Measurements from ENCODE around the gene ATP9B. TPM values are rescaled to one million over a fixed set of nuclear protein-coding genes. Genes with fewer than 3 reads are reported as not detected.

Gene ATP9B
- total and polyA plus RNA-seq, 4 donors = 7.1 to 31.4 (median 15.5) TPM

GRCh38 chr18:79315596-79315995, 246.4 kb downstream of the ATP9B start:
- peaks cover 3 to 16% (median 7%) of the 10 kb centered on the region in 4 donors for H3K36me3 ChIP-seq (ENCODE audit: control insufficient read depth in 4 of 4, insufficient read depth in 3 of 4, low read depth in 1 of 4, low read length in 3 of 4)
- no peak for DNase-seq (ENCODE audit: low spot score)
- TF ChIP-seq FOXA2 (IDR thresholded peaks at IDR 0.05) (no peak), SP1 (IDR thresholded peaks at IDR 0.05) (no peak), RXRA (IDR thresholded peaks at IDR 0.05) (no peak), RAD21 (IDR thresholded peaks at IDR 0.05) (no peak), CTCF (IDR thresholded peaks at IDR 0.05; ENCODE audit: low read depth, low read length, missing input control) (no peak), NR2F2 (IDR thresholded peaks at IDR 0.05) (no peak), GABPA (IDR thresholded peaks at IDR 0.05 in 1 of 2, conservative IDR thresholded peaks at IDR 0.05 in 1 of 2) (no peak), FOXA1 (IDR thresholded peaks at IDR 0.05) (no peak), JUND (IDR thresholded peaks at IDR 0.05) (no peak), HNF4G (IDR thresholded peaks at IDR 0.05) (no peak), YY1 (IDR thresholded peaks at IDR 0.05) (no peak), MAX (IDR thresholded peaks at IDR 0.05) (no peak), TAF1 (conservative IDR thresholded peaks at IDR 0.05) (no peak), HNF4A (conservative IDR thresholded peaks at IDR 0.05) (no peak)
- TF ChIP-seq, protein P1, sequence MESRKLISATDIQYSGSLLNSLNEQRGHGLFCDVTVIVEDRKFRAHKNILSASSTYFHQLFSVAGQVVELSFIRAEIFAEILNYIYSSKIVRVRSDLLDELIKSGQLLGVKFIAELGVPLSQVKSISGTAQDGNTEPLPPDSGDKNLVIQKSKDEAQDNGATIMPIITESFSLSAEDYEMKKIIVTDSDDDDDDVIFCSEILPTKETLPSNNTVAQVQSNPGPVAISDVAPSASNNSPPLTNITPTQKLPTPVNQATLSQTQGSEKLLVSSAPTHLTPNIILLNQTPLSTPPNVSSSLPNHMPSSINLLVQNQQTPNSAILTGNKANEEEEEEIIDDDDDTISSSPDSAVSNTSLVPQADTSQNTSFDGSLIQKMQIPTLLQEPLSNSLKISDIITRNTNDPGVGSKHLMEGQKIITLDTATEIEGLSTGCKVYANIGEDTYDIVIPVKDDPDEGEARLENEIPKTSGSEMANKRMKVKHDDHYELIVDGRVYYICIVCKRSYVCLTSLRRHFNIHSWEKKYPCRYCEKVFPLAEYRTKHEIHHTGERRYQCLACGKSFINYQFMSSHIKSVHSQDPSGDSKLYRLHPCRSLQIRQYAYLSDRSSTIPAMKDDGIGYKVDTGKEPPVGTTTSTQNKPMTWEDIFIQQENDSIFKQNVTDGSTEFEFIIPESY (IDR thresholded peaks at IDR 0.05) = no peak
- TF ChIP-seq, protein P2, sequence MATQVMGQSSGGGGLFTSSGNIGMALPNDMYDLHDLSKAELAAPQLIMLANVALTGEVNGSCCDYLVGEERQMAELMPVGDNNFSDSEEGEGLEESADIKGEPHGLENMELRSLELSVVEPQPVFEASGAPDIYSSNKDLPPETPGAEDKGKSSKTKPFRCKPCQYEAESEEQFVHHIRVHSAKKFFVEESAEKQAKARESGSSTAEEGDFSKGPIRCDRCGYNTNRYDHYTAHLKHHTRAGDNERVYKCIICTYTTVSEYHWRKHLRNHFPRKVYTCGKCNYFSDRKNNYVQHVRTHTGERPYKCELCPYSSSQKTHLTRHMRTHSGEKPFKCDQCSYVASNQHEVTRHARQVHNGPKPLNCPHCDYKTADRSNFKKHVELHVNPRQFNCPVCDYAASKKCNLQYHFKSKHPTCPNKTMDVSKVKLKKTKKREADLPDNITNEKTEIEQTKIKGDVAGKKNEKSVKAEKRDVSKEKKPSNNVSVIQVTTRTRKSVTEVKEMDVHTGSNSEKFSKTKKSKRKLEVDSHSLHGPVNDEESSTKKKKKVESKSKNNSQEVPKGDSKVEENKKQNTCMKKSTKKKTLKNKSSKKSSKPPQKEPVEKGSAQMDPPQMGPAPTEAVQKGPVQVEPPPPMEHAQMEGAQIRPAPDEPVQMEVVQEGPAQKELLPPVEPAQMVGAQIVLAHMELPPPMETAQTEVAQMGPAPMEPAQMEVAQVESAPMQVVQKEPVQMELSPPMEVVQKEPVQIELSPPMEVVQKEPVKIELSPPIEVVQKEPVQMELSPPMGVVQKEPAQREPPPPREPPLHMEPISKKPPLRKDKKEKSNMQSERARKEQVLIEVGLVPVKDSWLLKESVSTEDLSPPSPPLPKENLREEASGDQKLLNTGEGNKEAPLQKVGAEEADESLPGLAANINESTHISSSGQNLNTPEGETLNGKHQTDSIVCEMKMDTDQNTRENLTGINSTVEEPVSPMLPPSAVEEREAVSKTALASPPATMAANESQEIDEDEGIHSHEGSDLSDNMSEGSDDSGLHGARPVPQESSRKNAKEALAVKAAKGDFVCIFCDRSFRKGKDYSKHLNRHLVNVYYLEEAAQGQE (IDR thresholded peaks at IDR 0.05) = no peak
- TF ChIP-seq, protein P3, sequence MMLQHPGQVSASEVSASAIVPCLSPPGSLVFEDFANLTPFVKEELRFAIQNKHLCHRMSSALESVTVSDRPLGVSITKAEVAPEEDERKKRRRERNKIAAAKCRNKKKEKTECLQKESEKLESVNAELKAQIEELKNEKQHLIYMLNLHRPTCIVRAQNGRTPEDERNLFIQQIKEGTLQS (IDR thresholded peaks at IDR 0.05) = no peak

More at GRCh38 chr18:79315596-79315995, 246.4 kb downstream of the ATP9B start:
- WGBS = 85% methylated on average over 2 of the region's 2 CpGs
- Histone ChIP-seq H3K4me3 (ENCODE audit: low read depth in 1 of 3, low read length in 3 of 3) (no peak overlapping the region), H3K27me3 (ENCODE audit: control insufficient read depth in 4 of 4, insufficient read depth in 4 of 4, low read length in 3 of 4) (no peaks in the 10 kb centered on the region), H3K27ac (ENCODE audit: low read depth in 1 of 2, low read length in 2 of 2) (no peak overlapping the region), H3K9ac (ENCODE audit: low read depth in 1 of 2, low read length in 2 of 2) (no peak overlapping the region), H3K4me1 (ENCODE audit: control insufficient read depth in 4 of 4, insufficient read depth in 4 of 4, low read length in 3 of 4) (no peaks in the 10 kb centered on the region), H3K9me3 (ENCODE audit: control insufficient read depth in 4 of 4, low read length in 3 of 4) (peaks cover 0 to 5% (median 0%) of the 10 kb centered on the region in 4 donors)

All from liver (tissue), 9 donors.